ENCODE measurements around the gene MAGEB16. TPM values are rescaled to one million over a fixed set of nuclear protein-coding genes. Genes with fewer than 3 reads are reported as not detected.

MAGEB16 gene
- total and polyA plus RNA-seq, 2 of the 8 experiments (the other 6 are each of a cell fraction or from before 2014, with no cell fraction given): not detected

DNA sequence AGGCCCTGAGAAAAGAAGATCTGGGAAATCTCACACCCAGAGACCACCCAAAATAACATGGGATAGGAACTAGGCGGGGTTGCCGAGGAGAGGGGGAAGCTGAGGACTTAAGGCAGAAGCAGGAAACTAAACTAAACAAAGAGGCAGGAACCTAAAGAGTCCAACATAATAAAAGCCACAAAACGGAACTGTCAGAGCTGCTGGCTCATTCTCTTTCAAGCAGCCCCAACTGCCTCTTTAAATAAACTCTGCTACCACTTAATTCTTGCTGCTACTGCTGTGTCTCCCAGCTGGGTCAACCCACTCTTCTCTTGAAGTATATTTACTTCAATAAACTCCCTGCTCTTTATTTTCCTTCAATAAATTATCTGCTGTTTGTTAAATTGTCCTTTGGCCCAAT is 44.5 kb downstream of the MAGEB16 start (continued):
- TF ChIP-seq CTBP2 (IDR thresholded peaks at IDR 0.05; ENCODE audit: borderline replicate concordance, insufficient read depth, insufficient read length, low read length) (no peak), ATF3 (IDR thresholded peaks at IDR 0.05; ENCODE audit: insufficient read depth, low read depth, low read length) (no peak), EP300 (IDR thresholded peaks at IDR 0.05; ENCODE audit: borderline replicate concordance in 1 of 2, low read depth in 2 of 2, low read length in 2 of 2) (no peak), TCF12 (IDR thresholded peaks at IDR 0.05; ENCODE audit: low read depth, low read length) (no peak), RBBP5 (IDR thresholded peaks at IDR 0.05; ENCODE audit: borderline replicate concordance, low read depth, low read length) (no peak), CTCF (IDR thresholded peaks at IDR 0.05; ENCODE audit: control extremely low read depth in 1 of 3, insufficient read depth in 1 of 3, low read depth in 1 of 3, low read length in 3 of 3) (no peak), YY1 (IDR thresholded peaks at IDR 0.05; ENCODE audit: low read depth, low read length) (no peak), SP1 (IDR thresholded peaks at IDR 0.05; ENCODE audit: low read depth, low read length) (no peak), SIN3A (conservative IDR thresholded peaks at IDR 0.05 in 1 of 2, IDR thresholded peaks at IDR 0.05 in 1 of 2; ENCODE audit: low read depth in 1 of 2, low read length in 2 of 2) (no peak)
